HEK293 (cell line): ENCODE results near the gene CPNE5.

Experiments
- CTCF ChIA-PET: fragments of 350-600 bp; formaldehyde crosslinking; extraction: SDS; loops from one replicate; lab custom pipeline; 2021; ENCODE audit warnings: antibody characterized with exemption; lab: Yijun Ruan, JAX
- POLR2A ChIA-PET: fragments of 300-600 bp; formaldehyde crosslinking; extraction: SDS; loops from one replicate; lab custom pipeline; 2020; ENCODE audit warnings: antibody characterized with exemption, inconsistent platforms; lab: Yijun Ruan, JAX
- H3K27ac ChIP-seq: fragments of 200-500 bp; sonication (Bioruptor generic); 2 replicates; pipeline ENCODE4 v1.5.1; 2014; ENCODE audit warnings: low read depth, low read length, control low read depth, inconsistent platforms; ENCODE audit errors: extremely low read depth
- H3K36me3 ChIP-seq, 2 experiments: fragments of 200-500 bp in 1 of 2; sonication (Bioruptor generic) in 1 of 2; 1 replicate in 1 of 2; 2 replicates in 1 of 2; pipeline ENCODE4 v1.5.1; 2014 to 2017; ENCODE audit warnings: inconsistent platforms in 2 of 2, low read length in 2 of 2; ENCODE audit not compliant: control insufficient read depth in 2 of 2, insufficient read depth in 1 of 2
- H3K4me1 ChIP-seq: fragments of 200-500 bp; sonication (Bioruptor generic); 2 replicates; pipeline ENCODE4 v1.5.1; 2014; ENCODE audit warnings: mild to moderate bottlenecking, low read length, inconsistent platforms; ENCODE audit not compliant: control insufficient read depth, insufficient read depth
- H3K4me3 ChIP-seq: 2 replicates; pipeline ENCODE4 v1.5.1; 2011; ENCODE audit warnings: low read depth, mild to moderate bottlenecking, control low read depth, low read length, moderate library complexity
- H3K9me3 ChIP-seq: fragments of 200-500 bp; sonication (Bioruptor generic); 2 replicates; pipeline ENCODE4 v1.5.1; 2014; ENCODE audit warnings: low read depth, low read length, inconsistent platforms; ENCODE audit not compliant: control insufficient read depth, insufficient read depth
- PRDM2 ChIP-seq: fragments of 450-650 bp; formaldehyde crosslinking; IDR thresholded peaks from 2 replicates; pipeline ENCODE4 v1.5.1; 2016; ENCODE audit warnings: missing biosample characterization, missing genetic modification characterization, borderline replicate concordance
- YY1 ChIP-seq: fragments of 450-650 bp; formaldehyde crosslinking; IDR thresholded peaks from 2 replicates; pipeline ENCODE4 v1.5.1; 2018; ENCODE audit warnings: missing biosample characterization, missing genetic modification characterization
- ZBTB7A ChIP-seq: fragments of 450-650 bp; formaldehyde crosslinking; IDR thresholded peaks from 2 replicates; pipeline ENCODE4 v1.5.1; 2016; ENCODE audit warnings: low read depth, missing biosample characterization, missing genetic modification characterization
- ZNF112 ChIP-seq: fragments of 450-650 bp; formaldehyde crosslinking; IDR thresholded peaks from 2 replicates; pipeline ENCODE4 v1.5.0; 2017; ENCODE audit warnings: missing biosample characterization, missing genetic modification characterization
- ZNF132 ChIP-seq: fragments of 450-650 bp; formaldehyde crosslinking; IDR thresholded peaks from 2 replicates; pipeline ENCODE4 v1.5.1; 2017; ENCODE audit warnings: missing biosample characterization, missing genetic modification characterization, borderline replicate concordance
- ZNF19 ChIP-seq: fragments of 450-650 bp; formaldehyde crosslinking; IDR thresholded peaks from 2 replicates; pipeline ENCODE4; 2016; ENCODE audit warnings: missing biosample characterization, missing genetic modification characterization, low read depth
- ZNF221 ChIP-seq: fragments of 450-650 bp; formaldehyde crosslinking; IDR thresholded peaks from 2 replicates; pipeline ENCODE4 v1.5.1; 2017; ENCODE audit warnings: missing biosample characterization, missing genetic modification characterization, borderline replicate concordance
- ZNF23 ChIP-seq: fragments of 450-650 bp; formaldehyde crosslinking; IDR thresholded peaks from 2 replicates; pipeline ENCODE4 v1.5.1; 2016; ENCODE audit warnings: missing biosample characterization, missing genetic modification characterization, borderline replicate concordance
- ZNF266 ChIP-seq: fragments of 450-650 bp; formaldehyde crosslinking; IDR thresholded peaks from 2 replicates; pipeline ENCODE4 v1.5.1; 2016; ENCODE audit warnings: missing biosample characterization, missing genetic modification characterization, low read depth
- ZNF404 ChIP-seq: fragments of 450-650 bp; formaldehyde crosslinking; IDR thresholded peaks from 2 replicates; pipeline ENCODE4 v1.5.1; 2017; ENCODE audit warnings: missing biosample characterization, missing genetic modification characterization
- ZNF473 ChIP-seq: fragments of 450-650 bp; formaldehyde crosslinking; IDR thresholded peaks from 2 replicates; pipeline ENCODE4 v1.5.1; 2017; ENCODE audit warnings: missing biosample characterization, missing genetic modification characterization
- ZNF549 ChIP-seq: fragments of 450-650 bp; IDR thresholded peaks from 2 replicates; pipeline ENCODE4 v1.5.1; 2018; ENCODE audit warnings: missing biosample characterization, missing genetic modification characterization, mild to moderate bottlenecking, inconsistent platforms, moderate library complexity
- ZNF560 ChIP-seq: fragments of 450-650 bp; formaldehyde crosslinking; IDR thresholded peaks from 2 replicates; pipeline ENCODE4 v1.5.1; 2017; ENCODE audit warnings: missing biosample characterization, missing genetic modification characterization, borderline replicate concordance
- ZNF768 ChIP-seq: fragments of 450-650 bp; formaldehyde crosslinking; IDR thresholded peaks from 2 replicates; pipeline ENCODE4 v1.5.1; 2018; ENCODE audit warnings: missing biosample characterization, mild to moderate bottlenecking, missing genetic modification characterization
- ZSCAN16 ChIP-seq: fragments of 450-650 bp; formaldehyde crosslinking; IDR thresholded peaks from 2 replicates; pipeline ENCODE4 v1.5.1; 2016; ENCODE audit warnings: missing biosample characterization, missing genetic modification characterization
- TF ChIP-seq, protein P1 (sequence below): sonication (generic); formaldehyde crosslinking; IDR thresholded peaks from 2 replicates; pipeline ENCODE4 v1.8.1; 2022; ENCODE audit warnings: mild to moderate bottlenecking, moderate library complexity, missing genetic modification reagents

Gene CPNE5

DNA sequence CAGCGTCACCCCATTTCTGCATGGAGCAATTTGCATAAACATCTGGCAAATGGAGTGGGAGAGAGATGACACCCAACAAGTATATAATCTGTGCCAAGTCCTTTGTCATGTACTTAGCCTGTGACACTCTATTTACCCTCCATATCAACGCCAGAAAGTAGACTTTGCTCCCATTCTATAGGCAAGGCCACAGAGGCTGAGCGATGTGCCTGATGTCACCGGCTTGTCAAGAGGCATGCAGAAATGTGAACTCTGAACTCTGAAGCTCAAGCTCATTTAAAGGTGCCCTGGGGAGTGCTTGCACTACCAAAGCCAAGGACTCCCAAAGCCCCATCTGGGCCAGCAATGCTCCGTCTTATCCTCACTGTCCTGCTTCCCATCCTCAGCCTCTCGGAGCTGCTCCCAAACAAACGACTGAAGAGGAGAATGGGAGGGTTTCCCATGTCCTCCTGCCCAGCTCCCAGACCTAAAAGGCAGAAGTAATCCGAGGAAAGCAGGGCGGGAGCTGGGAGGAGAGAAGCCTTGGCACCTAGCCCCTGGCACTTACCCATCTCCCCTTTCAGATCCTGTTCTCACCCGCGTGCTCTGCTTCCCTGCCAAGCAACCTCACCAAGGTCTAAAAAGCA is 9.2 kb downstream of the CPNE5 start (continued):
- TF ChIP-seq, protein P1, sequence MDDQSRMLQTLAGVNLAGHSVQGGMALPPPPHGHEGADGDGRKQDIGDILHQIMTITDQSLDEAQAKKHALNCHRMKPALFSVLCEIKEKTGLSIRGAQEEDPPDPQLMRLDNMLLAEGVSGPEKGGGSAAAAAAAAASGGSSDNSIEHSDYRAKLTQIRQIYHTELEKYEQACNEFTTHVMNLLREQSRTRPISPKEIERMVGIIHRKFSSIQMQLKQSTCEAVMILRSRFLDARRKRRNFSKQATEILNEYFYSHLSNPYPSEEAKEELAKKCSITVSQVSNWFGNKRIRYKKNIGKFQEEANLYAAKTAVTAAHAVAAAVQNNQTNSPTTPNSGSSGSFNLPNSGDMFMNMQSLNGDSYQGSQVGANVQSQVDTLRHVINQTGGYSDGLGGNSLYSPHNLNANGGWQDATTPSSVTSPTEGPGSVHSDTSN (CRISPR knock-in tag): no peak
- TF ChIP-seq ZNF266 (tag by site-specific recombination): no peak
- no peak for TF ChIP-seq ZNF560

DNA sequence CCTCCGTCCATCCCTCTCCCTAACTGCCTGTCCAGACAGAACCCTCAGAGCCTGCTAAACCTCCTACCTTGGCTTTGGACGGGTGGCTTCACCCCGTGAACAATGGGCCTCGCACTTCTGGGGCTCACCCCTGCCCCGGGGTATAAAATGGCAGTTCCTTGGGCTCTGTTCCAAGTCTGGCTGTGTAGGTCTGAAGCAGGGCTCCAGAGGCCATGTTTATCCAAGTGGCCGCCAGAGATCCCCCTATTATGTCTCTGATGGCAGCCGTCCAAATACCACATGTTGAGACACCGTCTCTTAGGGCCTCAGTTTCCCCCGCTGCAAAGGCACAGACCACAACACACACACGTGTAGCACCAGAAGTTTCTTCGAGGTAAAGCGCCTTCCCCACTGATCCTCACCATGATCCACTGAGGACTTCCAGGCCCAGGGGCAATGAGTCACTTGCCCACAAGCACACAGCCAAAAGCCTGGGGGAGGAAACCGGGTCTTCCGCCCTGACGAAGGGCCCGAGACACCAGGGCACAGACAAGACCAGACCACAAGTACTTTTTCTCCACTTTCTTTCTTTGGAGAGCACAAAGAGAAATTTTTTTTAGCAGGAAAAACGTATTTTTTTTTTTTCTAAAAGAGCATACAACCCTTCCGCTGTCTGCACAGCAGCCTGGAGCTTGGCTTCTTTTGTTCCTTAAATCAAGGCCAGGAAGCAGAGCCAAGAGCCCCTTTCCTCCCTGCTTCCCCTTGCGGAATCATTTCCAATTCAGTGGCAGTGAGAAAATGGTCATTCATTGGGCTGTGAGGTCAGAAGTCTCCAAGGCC is 11.8 kb downstream of the CPNE5 start:
- no peak overlapping the region for H3K27ac ChIP-seq
- TF ChIP-seq ZNF132 (tag by site-specific recombination) (no peak), ZNF112 (tag by site-specific recombination) (no peak), ZNF473 (no peak), YY1 (tag by site-specific recombination) (no peak), ZSCAN16 (tag by site-specific recombination) (no peak), ZNF768 (tag by site-specific recombination) (no peak)
- TF ChIP-seq, all 188 proteins: peak for 0
- ChIA-PET CTCF (interaction anchor here (0.6 to 3.1 kb wide), 4 partner anchors 24 to 244 kb away, joined by 3 to 11 read pairs (median 6); no protein-coding TSS in a partner anchor), POLR2A (no interaction called here)
- no peaks in the 10 kb centered on the region for H3K36me3 ChIP-seq
- no peaks in the 10 kb centered on the region for H3K9me3 ChIP-seq
- H3K4me3 ChIP-seq: no peak overlapping the region
- H3K4me1 ChIP-seq: 0 out of 2 replicates have a peak, but pooled peaks cover 3% of the 10 kb centered on the region

DNA sequence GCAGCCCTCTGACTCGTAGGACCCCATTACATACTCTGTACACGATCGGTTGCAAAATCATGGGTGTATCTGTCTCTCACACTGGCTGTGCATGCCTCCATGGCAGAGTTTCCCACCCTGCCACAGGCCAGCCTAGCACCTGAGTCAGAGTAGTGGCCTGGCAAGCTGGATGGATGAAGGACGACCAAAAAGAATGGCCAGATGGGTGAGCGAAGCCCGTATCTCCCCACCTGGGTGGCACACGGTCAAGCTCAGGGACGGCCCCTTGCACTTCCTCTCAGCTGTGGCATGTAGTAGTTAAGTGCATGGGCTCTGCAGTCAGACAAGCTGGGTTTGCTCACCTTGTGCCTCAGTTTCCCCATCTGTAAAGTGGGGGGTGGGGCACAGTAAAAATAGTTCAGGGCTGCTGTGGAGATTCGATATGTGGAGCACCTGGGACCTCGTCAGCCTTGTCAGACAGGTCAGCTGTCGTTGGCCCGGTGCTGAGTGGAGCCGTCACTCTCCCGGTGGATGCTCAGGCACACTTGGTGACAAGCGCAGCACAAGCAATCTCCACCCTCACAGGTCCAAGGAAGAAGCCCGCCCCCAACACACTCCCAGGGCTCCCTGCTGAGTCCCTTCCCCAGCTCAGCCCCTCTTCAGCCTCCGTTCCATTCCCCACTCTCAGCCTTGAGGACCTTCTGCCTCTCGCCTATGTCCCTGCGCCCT is 12.6 kb downstream of the CPNE5 start:
- ChIA-PET CTCF (interaction anchor here (0.6 to 3.1 kb wide), 4 partner anchors 12 to 245 kb away, joined by 3 to 11 read pairs (median 6); no protein-coding TSS in a partner anchor), POLR2A (no interaction called here)
- H3K4me1 ChIP-seq: 0 out of 2 replicates have a peak, but pooled peaks cover 3% of the 10 kb centered on the region
- no peaks in the 10 kb centered on the region for H3K36me3 ChIP-seq
- H3K27ac ChIP-seq: no peak overlapping the region
- no peak for TF ChIP-seq ZNF19 (tag by site-specific recombination)
- no peak for TF ChIP-seq ZBTB7A (tag by site-specific recombination)
- no peak for TF ChIP-seq PRDM2 (tag by site-specific recombination)
- TF ChIP-seq ZNF23 (tag by site-specific recombination): no peak
- no peak for TF ChIP-seq ZNF404 (tag by site-specific recombination)
- no peak for TF ChIP-seq ZNF221 (tag by site-specific recombination)
- TF ChIP-seq ZNF549: no peak
- H3K9me3 ChIP-seq: no peaks in the 10 kb centered on the region
- H3K4me3 ChIP-seq: no peak overlapping the region
